Panc1 (cell line): Measurements from ENCODE around the gene OR13F1. TPM values are rescaled to one million over a fixed set of nuclear protein-coding genes. Genes with fewer than 3 reads are reported as not detected.

Experiments
- ATAC-seq: fragments of 200-7000 bp; cut with Tn5 transposase; 2 replicates; pipeline ENCODE4 v1.9.1; 2020; ENCODE audit warnings: mild to moderate bottlenecking, moderate library complexity
- BruUV-seq: library from RNA; stranded (reverse); fragments of 400-500 nt; replicated peaks from 2 replicates; lab custom pipeline; 2021; lab: Mats Ljungman, UMichigan
- CTCF ChIA-PET: fragments of 300-600 bp; sonication (Branson Sonifier 250); formaldehyde crosslinking; loops from one replicate; lab custom pipeline; 2022; ENCODE audit warnings: antibody characterized with exemption; lab: Charles Lee
- POLR2A ChIA-PET: fragments of 300-600 bp; sonication (Branson Sonifier 250); formaldehyde crosslinking; loops from one replicate; lab custom pipeline; 2022; ENCODE audit warnings: antibody characterized with exemption; lab: Charles Lee
- DNase-seq: peaks from one replicate; pipeline ENCODE4 v3.0.0-alpha.2; 2010; ENCODE audit warnings: low read depth, low spot score
- H3K27ac ChIP-seq: 2 replicates; pipeline ENCODE4 v1.5.1; 2011; ENCODE audit warnings: mild to moderate bottlenecking, low read length, inconsistent platforms
- H3K27me3 ChIP-seq: fragments of 200-500 bp; sonication (Bioruptor generic); 2 replicates; pipeline ENCODE4 v1.6.0; 2014; ENCODE audit warnings: low read length, inconsistent platforms; ENCODE audit not compliant: control insufficient read depth, insufficient read depth
- H3K36me3 ChIP-seq: fragments of 200-500 bp; sonication (Bioruptor generic); 2 replicates; pipeline ENCODE4 v1.5.1; 2014; ENCODE audit warnings: inconsistent platforms, mild to moderate bottlenecking, low read length, moderate library complexity; ENCODE audit not compliant: control insufficient read depth, insufficient read depth
- H3K4me1 ChIP-seq: 2 replicates; pipeline ENCODE4 v1.5.1; 2011; ENCODE audit warnings: inconsistent platforms, mild to moderate bottlenecking, low read length, moderate library complexity; ENCODE audit not compliant: control insufficient read depth, insufficient read depth
- H3K4me3 ChIP-seq, 2 experiments: 2 replicates each; pipeline ENCODE4 v1.5.1; 2011 to 2012; ENCODE audit warnings: low read depth in 2 of 2, low read length in 2 of 2, mild to moderate bottlenecking in 2 of 2, inconsistent platforms in 1 of 2, moderate library complexity in 1 of 2
- H3K9me3 ChIP-seq: fragments of 200-500 bp; sonication (Bioruptor generic); 2 replicates; pipeline ENCODE4 v1.5.1; 2014; ENCODE audit warnings: low read depth, mild to moderate bottlenecking, inconsistent platforms, low read length, moderate library complexity; ENCODE audit not compliant: control insufficient read depth, insufficient read depth
- CTCF ChIP-seq: fragments of 450-650 bp; IDR thresholded peaks from 2 replicates; pipeline ENCODE4 v1.5.1; 2017; ENCODE audit warnings: mild to moderate bottlenecking
- POLR2AphosphoS5 ChIP-seq: IDR thresholded peaks from 2 replicates; pipeline ENCODE4 v1.6.1; 2012; ENCODE audit warnings: mild to moderate bottlenecking, low read depth, low read length, moderate library complexity
- REST ChIP-seq, 2 experiments: IDR thresholded peaks; 2 replicates each; pipeline ENCODE4 v1.6.1; 2011 to 2012; ENCODE audit warnings: low read depth in 2 of 2, control low read depth in 1 of 2, low read length in 1 of 2, mild to moderate bottlenecking in 1 of 2, moderate library complexity in 1 of 2; ENCODE audit not compliant: insufficient read depth in 1 of 2
- SIN3A ChIP-seq: IDR thresholded peaks from 2 replicates; pipeline ENCODE4 v1.6.1; 2012; ENCODE audit warnings: low read depth, mild to moderate bottlenecking, low read length, moderate library complexity, borderline replicate concordance; ENCODE audit not compliant: insufficient read depth
- TCF7L2 ChIP-seq: IDR thresholded peaks from 2 replicates; pipeline ENCODE4 v1.6.1; 2011; ENCODE audit warnings: mild to moderate bottlenecking, low read depth, low read length, inconsistent platforms
- in situ Hi-C: cut with HindIII; loops from 2 replicates; pipeline ENCODE4 v1.10.0; 2016; ENCODE audit warnings: low sequenced_read_pairs, low pct_unique_long_range_greater_than_20kb
- intact Hi-C: fragments of 100-400 bp; cut with micrococcal nuclease; formaldehyde crosslinking; loops from one replicate; pipeline ENCODE4 v1.10.0; 2022; ENCODE audit not compliant: unreplicated experiment
- total RNA-seq: library from RNA; stranded (reverse); gene quantifications from one replicate; pipeline ENCODE4 v1.2.1, GENCODE V29; 2021; ENCODE audit not compliant: unreplicated experiment

Gene OR13F1
- total RNA-seq, 1 experiment from 2014 or later, result not detected

GRCh38 chr9:104553261-104553660 is 49.2 kb downstream of the OR13F1 start:
- no peaks in the 10 kb centered on the region for H3K9me3 ChIP-seq
- DNase-seq, result no peak
- TF ChIP-seq TCF7L2 (no peak), SIN3A (no peak), REST (IDR thresholded peaks at IDR 0.05; ENCODE audit: insufficient read depth in 1 of 2, low read depth in 2 of 2, low read length in 1 of 2) (no peak), POLR2AphosphoS5 (no peak), CTCF (no peak)
- no peaks in the 10 kb centered on the region for H3K36me3 ChIP-seq
- H3K27me3 ChIP-seq, result no peaks in the 10 kb centered on the region
- no peak for ATAC-seq
- in situ Hi-C loops (no loop called here), intact Hi-C loops (no loop called here)
- no peaks in the 10 kb centered on the region for H3K4me1 ChIP-seq
- ChIA-PET POLR2A (no interaction called here), CTCF (no interaction called here)
- no peak overlapping the region for H3K4me3 ChIP-seq
- BruUV-seq, result no TSS peak
- no peak overlapping the region for H3K27ac ChIP-seq

Other genes with a start within 250 kb of the OR13F1 start
- gene OR13C4, start 22.9 kb downstream of the OR13F1 start, total RNA-seq, result not detected
- not detected for gene OR13C3, start 32.6 kb downstream of the OR13F1 start, total RNA-seq
- gene OR13C8, start 64.9 kb downstream of the OR13F1 start, total RNA-seq, result not detected
- not detected for gene OR13C5, start 95.2 kb downstream of the OR13F1 start, total RNA-seq
- gene OR13C2, start 101.4 kb downstream of the OR13F1 start, total RNA-seq, result not detected
- not detected for gene OR13C9, start 113.9 kb downstream of the OR13F1 start, total RNA-seq
- gene OR13D1, start 190.3 kb downstream of the OR13F1 start, total RNA-seq, result not detected
- 17.4 TPM for gene NIPSNAP3A, start 243.4 kb downstream of the OR13F1 start, total RNA-seq